SK-N-SH (cell line): ENCODE measurements around the gene G3BP1. TPM values are rescaled to one million over a fixed set of nuclear protein-coding genes. Genes with fewer than 3 reads are reported as not detected.

Experiments used
- CTCF ChIA-PET: fragments of 300-600, 350-600 bp; formaldehyde crosslinking; extraction: SDS; loops from one replicate; lab custom pipeline; 2021; lab: Yijun Ruan, JAX
- POLR2A ChIA-PET: fragments of 350-600 bp; sonication (Branson Sonifier 250); formaldehyde crosslinking; extraction: SDS; loops from one replicate; lab custom pipeline; 2020; ENCODE audit warnings: antibody characterized with exemption, inconsistent platforms; lab: Yijun Ruan, JAX
- DNase-seq: peaks from one replicate; pipeline ENCODE4 v3.0.0; 2012
- H2AFZ ChIP-seq: fragments of 200-600 bp; sonication (generic); 2 replicates; pipeline ENCODE4 v1.8.1; 2016; ENCODE audit warnings: antibody characterized with exemption, mild to moderate bottlenecking, low read depth
- H3F3A ChIP-seq: fragments of 200-600 bp; sonication (generic); replicated peaks from 2 replicates; pipeline ENCODE3; 2016; ENCODE audit warnings: antibody characterized with exemption, mild to moderate bottlenecking; ENCODE audit not compliant: insufficient read depth
- H3K27ac ChIP-seq, 2 experiments: fragments of 200-500 bp in 1 of 2; fragments of 200-600 bp in 1 of 2; sonication (Bioruptor generic) in 1 of 2; sonication (generic), shearing (Covaris generic) in 1 of 2; 2 replicates each; pipeline versions ENCODE4 v1.5.1 to v1.6.1; 2014 to 2016; ENCODE audit warnings: low read depth in 2 of 2, inconsistent platforms in 1 of 2, low read length in 1 of 2, mild to moderate bottlenecking in 1 of 2, mixed read lengths in 1 of 2
- H3K27me3 ChIP-seq: fragments of 200-600 bp; sonication (generic), shearing (Covaris generic); 2 replicates; pipeline ENCODE4 v1.6.1; 2016; ENCODE audit warnings: mixed run types; ENCODE audit not compliant: insufficient read depth
- H3K36me3 ChIP-seq, 2 experiments: fragments of 200-500 bp in 1 of 2; fragments of 200-600 bp in 1 of 2; sonication (Bioruptor generic) in 1 of 2; sonication (generic) in 1 of 2; replicated peaks in 1 of 2; 2 replicates each; pipeline versions ENCODE3 to v1.5.1; 2014 to 2016; ENCODE audit warnings: low read length in 1 of 2, mild to moderate bottlenecking in 1 of 2; ENCODE audit not compliant: insufficient read depth in 2 of 2, control insufficient read depth in 1 of 2
- H3K4me1 ChIP-seq, 2 experiments: fragments of 200-500 bp in 1 of 2; fragments of 200-600 bp in 1 of 2; sonication (Bioruptor generic) in 1 of 2; sonication (generic), shearing (Covaris generic) in 1 of 2; 2 replicates each; pipeline versions ENCODE4 v1.5.1 to v1.6.1; 2014 to 2016; ENCODE audit warnings: low read depth in 1 of 2, low read length in 1 of 2, mixed run types in 1 of 2; ENCODE audit not compliant: insufficient read depth in 2 of 2, control insufficient read depth in 1 of 2
- H3K4me2 ChIP-seq: fragments of 200-600 bp; sonication (generic), shearing (Covaris generic); 2 replicates; pipeline ENCODE4 v1.6.1; 2017; ENCODE audit warnings: mixed run types
- H3K4me3 ChIP-seq, 2 experiments: fragments of 200-500 bp in 1 of 2; fragments of 200-600 bp in 1 of 2; sonication (Bioruptor generic) in 1 of 2; sonication (generic), shearing (Covaris generic) in 1 of 2; 2 replicates each; pipeline versions ENCODE4 v1.5.1 to v1.8.1; 2014 to 2016; ENCODE audit warnings: low read depth in 2 of 2, inconsistent platforms in 1 of 2, low read length in 1 of 2, mild to moderate bottlenecking in 1 of 2, mixed read lengths in 1 of 2, moderate library complexity in 1 of 2
- H3K79me2 ChIP-seq: fragments of 200-600 bp; sonication (generic); 2 replicates; pipeline ENCODE4 v1.8.1; 2017; ENCODE audit warnings: mild to moderate bottlenecking; ENCODE audit not compliant: insufficient read depth
- H3K9ac ChIP-seq: fragments of 200-600 bp; sonication (generic); 2 replicates; pipeline ENCODE4 v1.6.1; 2017; ENCODE audit warnings: mixed run types
- H3K9me2 ChIP-seq: fragments of 200-600 bp; sonication (generic); 2 replicates; pipeline ENCODE4 v1.6.1; 2017; ENCODE audit warnings: mixed run types
- H3K9me3 ChIP-seq: fragments of 200-600 bp; sonication (generic); 2 replicates; pipeline ENCODE4 v1.6.1; 2017; ENCODE audit warnings: mixed run types, mild to moderate bottlenecking, moderate library complexity
- H4K20me1 ChIP-seq: fragments of 200-600 bp; sonication (generic); 2 replicates; pipeline ENCODE4 v1.6.1; 2017; ENCODE audit warnings: mild to moderate bottlenecking, mixed run types; ENCODE audit not compliant: insufficient read depth
- CHD2 ChIP-seq: fragments of 150-350 bp; IDR thresholded peaks from 2 replicates; pipeline ENCODE4 v1.6.1; 2018; ENCODE audit warnings: low read length; ENCODE audit not compliant: partially characterized antibody
- FOXM1 ChIP-seq: IDR thresholded peaks from 2 replicates; pipeline ENCODE4 v1.4.0; 2012; ENCODE audit warnings: low read depth, mild to moderate bottlenecking
- JUND ChIP-seq: IDR thresholded peaks from 2 replicates; pipeline ENCODE4 v1.4.0; 2012
- MXI1 ChIP-seq: IDR thresholded peaks from 2 replicates; pipeline ENCODE4 v1.6.1; 2012; ENCODE audit warnings: mild to moderate bottlenecking, low read depth, low read length, improper control_type of control experiment
- NRF1 ChIP-seq: IDR thresholded peaks from 2 replicates; pipeline ENCODE4 v1.6.1; 2012; ENCODE audit warnings: low read depth, mild to moderate bottlenecking, low read length
- TAF1 ChIP-seq: IDR thresholded peaks from 2 replicates; pipeline ENCODE4 v1.6.1; 2012; ENCODE audit warnings: low read depth, mild to moderate bottlenecking, low read length, moderate library complexity, borderline replicate concordance
- TEAD4 ChIP-seq: IDR thresholded peaks from 2 replicates; pipeline ENCODE4 v1.4.0; 2012; ENCODE audit warnings: mild to moderate bottlenecking, borderline replicate concordance; ENCODE audit not compliant: insufficient read depth
- WGBS: methylation state at CpG from one replicate; pipeline ENCODE4 v1.1.6; 2017; ENCODE audit warnings: low lambda C conversion rate; 5-methylcytosine and 5-hydroxymethylcytosine counted together
- polyA plus RNA-seq, 3 experiments: library from polyadenylated mRNA; depleted of rRNA; stranded (reverse); fragments of >200 nt; gene quantifications; 2 replicates each; pipeline ENCODE4 v1.2.3, GENCODE V29; 2012
- TF ChIP-seq, protein P1 (sequence below): fragments of 150-350 bp; IDR thresholded peaks from 2 replicates; pipeline ENCODE4 v1.6.1; 2016; ENCODE audit warnings: mild to moderate bottlenecking, low read depth, low read length
- TF ChIP-seq, protein P2 (sequence below): IDR thresholded peaks from 2 replicates; pipeline ENCODE4 v1.4.0; 2012; ENCODE audit warnings: low read depth, borderline replicate concordance
- TF ChIP-seq, protein P3 (sequence below): IDR thresholded peaks from 2 replicates; pipeline ENCODE4 v1.4.0; 2012; ENCODE audit warnings: low read depth

The G3BP1 gene
- polyA plus RNA-seq, 1 of the 3 experiments (the other 2 are of a cell fraction), result 21.7 TPM

DNA sequence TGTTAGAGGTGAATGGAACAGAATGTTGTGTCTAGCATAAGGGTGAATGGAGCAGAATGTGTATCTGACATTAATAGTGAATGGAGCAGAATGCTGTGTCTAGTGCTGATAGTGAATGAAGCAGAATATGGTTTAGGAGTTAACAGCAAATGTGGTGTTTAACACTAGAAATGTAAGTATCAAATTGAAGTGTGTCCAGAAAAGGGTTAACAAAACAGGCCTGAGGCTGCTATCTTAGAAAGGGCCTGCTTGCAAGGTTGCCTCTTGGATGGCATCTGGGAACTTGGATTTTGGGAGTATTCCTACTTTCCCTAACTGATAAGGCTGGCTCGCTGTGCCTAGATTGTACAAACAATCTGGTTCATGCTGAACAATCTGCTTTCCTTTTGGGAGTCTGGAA is 76.1 kb downstream of the G3BP1 start:
- no peaks in the 10 kb centered on the region for H3K36me3 ChIP-seq
- ChIA-PET POLR2A (no interaction called here), CTCF (interaction anchor here (1.5 kb wide), 1 partner anchor 23 kb away, joined by 4 read pairs; no protein-coding TSS in a partner anchor)
- H3F3A ChIP-seq, result no peaks in the 10 kb centered on the region
- H3K27ac ChIP-seq, result no peak overlapping the region
- no peak overlapping the region for H2AFZ ChIP-seq
- no peaks in the 10 kb centered on the region for H3K27me3 ChIP-seq
- WGBS, result 0% methylated on average over 1 of the region's 1 CpG
- no peaks in the 10 kb centered on the region for H3K79me2 ChIP-seq
- DNase-seq, result no peak
- no peaks in the 10 kb centered on the region for H3K9me2 ChIP-seq
- no peak overlapping the region for H3K4me2 ChIP-seq
- no peaks in the 10 kb centered on the region for H4K20me1 ChIP-seq
- no peaks in the 10 kb centered on the region for H3K9me3 ChIP-seq
- no peak overlapping the region for H3K4me3 ChIP-seq
- H3K9ac ChIP-seq, result no peak overlapping the region
- TF ChIP-seq TAF1 (no peak), FOXM1 (no peak), CHD2 (no peak), MXI1 (no peak), JUND (no peak)
- TF ChIP-seq, all 33 proteins: peak for 0
- no peaks in the 10 kb centered on the region for H3K4me1 ChIP-seq

DNA sequence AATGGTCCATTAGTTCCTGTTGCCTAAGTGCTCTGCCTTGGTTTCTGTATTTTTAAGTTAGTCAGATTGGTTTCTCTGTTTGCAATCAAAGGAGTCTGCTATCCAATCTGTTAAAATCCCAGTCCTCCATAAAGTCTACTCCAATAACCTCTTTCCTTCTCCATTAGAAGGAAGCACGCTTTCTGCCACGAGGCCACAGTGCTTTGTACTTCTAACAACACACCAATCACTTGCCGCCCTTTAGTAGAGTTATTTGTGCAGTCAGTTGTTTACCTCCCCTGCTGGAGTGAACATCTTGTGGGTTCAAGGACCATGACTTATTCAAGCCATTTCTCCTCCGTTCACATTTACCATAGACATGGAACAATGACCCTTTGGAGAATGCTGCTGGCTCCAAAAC is 83.9 kb downstream of the G3BP1 start:
- H2AFZ ChIP-seq, result no peak overlapping the region
- 24% methylated on average over 4 of the region's 4 CpGs for WGBS
- H3K27me3 ChIP-seq, result no peaks in the 10 kb centered on the region
- no peak overlapping the region for H3K27ac ChIP-seq
- CTCF ChIA-PET, result no interaction called here
- no peaks in the 10 kb centered on the region for H3K9me2 ChIP-seq
- no peaks in the 10 kb centered on the region for H4K20me1 ChIP-seq
- TF ChIP-seq, protein P1, sequence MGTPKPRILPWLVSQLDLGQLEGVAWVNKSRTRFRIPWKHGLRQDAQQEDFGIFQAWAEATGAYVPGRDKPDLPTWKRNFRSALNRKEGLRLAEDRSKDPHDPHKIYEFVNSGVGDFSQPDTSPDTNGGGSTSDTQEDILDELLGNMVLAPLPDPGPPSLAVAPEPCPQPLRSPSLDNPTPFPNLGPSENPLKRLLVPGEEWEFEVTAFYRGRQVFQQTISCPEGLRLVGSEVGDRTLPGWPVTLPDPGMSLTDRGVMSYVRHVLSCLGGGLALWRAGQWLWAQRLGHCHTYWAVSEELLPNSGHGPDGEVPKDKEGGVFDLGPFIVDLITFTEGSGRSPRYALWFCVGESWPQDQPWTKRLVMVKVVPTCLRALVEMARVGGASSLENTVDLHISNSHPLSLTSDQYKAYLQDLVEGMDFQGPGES, result no peak
- TF ChIP-seq MXI1 (no peak), JUND (no peak), FOXM1 (no peak), TEAD4 (no peak), NRF1 (no peak)
- TF ChIP-seq, protein P2, sequence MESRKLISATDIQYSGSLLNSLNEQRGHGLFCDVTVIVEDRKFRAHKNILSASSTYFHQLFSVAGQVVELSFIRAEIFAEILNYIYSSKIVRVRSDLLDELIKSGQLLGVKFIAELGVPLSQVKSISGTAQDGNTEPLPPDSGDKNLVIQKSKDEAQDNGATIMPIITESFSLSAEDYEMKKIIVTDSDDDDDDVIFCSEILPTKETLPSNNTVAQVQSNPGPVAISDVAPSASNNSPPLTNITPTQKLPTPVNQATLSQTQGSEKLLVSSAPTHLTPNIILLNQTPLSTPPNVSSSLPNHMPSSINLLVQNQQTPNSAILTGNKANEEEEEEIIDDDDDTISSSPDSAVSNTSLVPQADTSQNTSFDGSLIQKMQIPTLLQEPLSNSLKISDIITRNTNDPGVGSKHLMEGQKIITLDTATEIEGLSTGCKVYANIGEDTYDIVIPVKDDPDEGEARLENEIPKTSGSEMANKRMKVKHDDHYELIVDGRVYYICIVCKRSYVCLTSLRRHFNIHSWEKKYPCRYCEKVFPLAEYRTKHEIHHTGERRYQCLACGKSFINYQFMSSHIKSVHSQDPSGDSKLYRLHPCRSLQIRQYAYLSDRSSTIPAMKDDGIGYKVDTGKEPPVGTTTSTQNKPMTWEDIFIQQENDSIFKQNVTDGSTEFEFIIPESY, result no peak
- TF ChIP-seq, protein P3, sequence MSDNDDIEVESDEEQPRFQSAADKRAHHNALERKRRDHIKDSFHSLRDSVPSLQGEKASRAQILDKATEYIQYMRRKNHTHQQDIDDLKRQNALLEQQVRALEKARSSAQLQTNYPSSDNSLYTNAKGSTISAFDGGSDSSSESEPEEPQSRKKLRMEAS, result no peak
- H3K9ac ChIP-seq, result no peak overlapping the region
- H3F3A ChIP-seq, result no peaks in the 10 kb centered on the region
- H3K9me3 ChIP-seq, result no peaks in the 10 kb centered on the region
- DNase-seq, result no peak
- H3K36me3 ChIP-seq, result no peaks in the 10 kb centered on the region
- no peaks in the 10 kb centered on the region for H3K79me2 ChIP-seq
- no peaks in the 10 kb centered on the region for H3K4me1 ChIP-seq
- H3K4me3 ChIP-seq, result no peak overlapping the region
- POLR2A ChIA-PET, result no interaction called here
- no peak overlapping the region for H3K4me2 ChIP-seq
